GM12864 (cell line): ENCODE measurements around the gene MRPS17.

Experiments
- DNase-seq: peaks from one replicate; pipeline ENCODE4 v3.0.0-alpha.2; 2011; ENCODE audit warnings: low read depth
- H3K4me3 ChIP-seq: 2 replicates; pipeline ENCODE4 v1.5.1; 2011; ENCODE audit warnings: mild to moderate bottlenecking, low read depth, low read length, control low read depth
- CTCF ChIP-seq: IDR thresholded peaks from 2 replicates; pipeline ENCODE4 v1.5.1; 2011; ENCODE audit warnings: low read depth, mild to moderate bottlenecking, moderate library complexity, low read length, control low read depth, inconsistent platforms; ENCODE audit errors: missing control alignments

The MRPS17 gene

GRCh38 chr7:55964261-55965099 is 12.8 kb downstream of the MRPS17 start, which contains the start of gene NIPSNAP2:
TSS of gene NIPSNAP2 (plus strand) at chr7:55964585. CDS start at chr7:55964610, 25 bp downstream.
- DNase-seq, result no peak
- H3K4me3 ChIP-seq, result peak within 1 kb of the TSS; percentile 87
- TF ChIP-seq CTCF, result peak; percentile 55

- TF ChIP-seq CTCF, result no peak
- peak overlapping the region; percentile 87 for H3K4me3 ChIP-seq
- DNase-seq, result no peak
Measured at GRCh38 chr7:55965100-55965470, 13.4 kb downstream of the MRPS17 start.

GRCh38 chr7:55965805-55966421 is 14.2 kb downstream of the MRPS17 start:
- no peak for TF ChIP-seq CTCF
- DNase-seq, result no peak
- no peak overlapping the region for H3K4me3 ChIP-seq

GRCh38 chr7:55966851-55967250 is 15.2 kb downstream of the MRPS17 start:
- DNase-seq, result no peak
- H3K4me3 ChIP-seq, result no peak overlapping the region
- no peak for TF ChIP-seq CTCF

- H3K4me3 ChIP-seq, result no peak overlapping the region
- no peak for DNase-seq
- no peak for TF ChIP-seq CTCF
Measured at GRCh38 chr7:55969391-55969790, 17.7 kb downstream of the MRPS17 start.

GRCh38 chr7:55970561-55970960 is 18.9 kb downstream of the MRPS17 start:
- TF ChIP-seq CTCF, result no peak
- no peak overlapping the region for H3K4me3 ChIP-seq
- DNase-seq, result no peak
